ENCODE results near the gene PDGFC.

DNA sequence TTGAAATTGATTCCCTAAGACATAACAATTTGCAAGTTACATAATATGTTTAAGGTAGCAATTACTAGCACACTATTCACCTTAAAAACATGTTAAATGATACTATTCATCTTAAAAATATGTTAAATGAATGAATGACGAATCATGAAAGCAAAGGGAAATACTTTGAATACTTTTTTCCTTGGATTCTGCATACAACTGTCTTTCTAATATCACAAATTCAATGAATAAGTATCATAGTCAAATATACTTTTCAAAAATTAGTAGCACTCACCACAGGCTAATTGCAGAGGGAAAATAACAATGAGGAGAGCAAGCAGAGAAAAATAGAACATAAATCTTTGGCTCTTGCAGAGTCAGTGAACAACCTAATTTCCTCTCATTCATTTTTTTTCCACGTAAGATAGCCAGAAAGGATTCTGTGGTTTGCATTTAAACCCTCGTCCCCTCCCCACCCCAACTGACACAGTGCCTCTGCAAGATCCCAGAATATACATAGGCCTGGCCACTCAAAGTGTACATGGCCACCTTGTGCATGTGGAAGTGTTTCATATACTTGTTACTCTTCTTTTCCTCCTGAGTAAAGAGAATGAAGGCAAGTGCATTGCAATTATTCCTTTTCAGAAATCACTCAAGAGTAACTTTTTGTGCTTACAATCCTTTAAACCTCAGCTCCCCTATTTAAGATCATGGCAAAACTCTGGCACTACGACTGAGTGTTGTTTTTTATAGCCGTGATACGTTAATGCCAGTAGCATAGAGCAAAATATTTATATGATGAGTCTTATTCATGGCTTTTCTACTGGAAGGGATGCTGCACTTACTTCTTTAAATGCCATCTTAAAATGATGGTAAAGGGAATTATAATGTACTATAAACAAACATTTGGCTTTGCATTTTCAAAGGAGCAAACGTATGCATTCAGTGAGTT is 236.4 kb downstream of the PDGFC start:
- TF ChIP-seq EZH2 (IDR thresholded peaks at IDR 0.05; ENCODE audit: borderline replicate concordance, insufficient read depth, low read length, poor library complexity, severe bottlenecking) (no peak), RAD21 (conservative IDR thresholded peaks at IDR 0.05) (no peak), EP300 (conservative IDR thresholded peaks at IDR 0.05; ENCODE audit: poor library complexity, severe bottlenecking) (no peak), MXI1 (conservative IDR thresholded peaks at IDR 0.05; ENCODE audit: poor library complexity, severe bottlenecking) (no peak)
- TF ChIP-seq, protein P1, sequence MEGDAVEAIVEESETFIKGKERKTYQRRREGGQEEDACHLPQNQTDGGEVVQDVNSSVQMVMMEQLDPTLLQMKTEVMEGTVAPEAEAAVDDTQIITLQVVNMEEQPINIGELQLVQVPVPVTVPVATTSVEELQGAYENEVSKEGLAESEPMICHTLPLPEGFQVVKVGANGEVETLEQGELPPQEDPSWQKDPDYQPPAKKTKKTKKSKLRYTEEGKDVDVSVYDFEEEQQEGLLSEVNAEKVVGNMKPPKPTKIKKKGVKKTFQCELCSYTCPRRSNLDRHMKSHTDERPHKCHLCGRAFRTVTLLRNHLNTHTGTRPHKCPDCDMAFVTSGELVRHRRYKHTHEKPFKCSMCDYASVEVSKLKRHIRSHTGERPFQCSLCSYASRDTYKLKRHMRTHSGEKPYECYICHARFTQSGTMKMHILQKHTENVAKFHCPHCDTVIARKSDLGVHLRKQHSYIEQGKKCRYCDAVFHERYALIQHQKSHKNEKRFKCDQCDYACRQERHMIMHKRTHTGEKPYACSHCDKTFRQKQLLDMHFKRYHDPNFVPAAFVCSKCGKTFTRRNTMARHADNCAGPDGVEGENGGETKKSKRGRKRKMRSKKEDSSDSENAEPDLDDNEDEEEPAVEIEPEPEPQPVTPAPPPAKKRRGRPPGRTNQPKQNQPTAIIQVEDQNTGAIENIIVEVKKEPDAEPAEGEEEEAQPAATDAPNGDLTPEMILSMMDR (IDR thresholded peaks at IDR 0.05; ENCODE audit: poor library complexity, severe bottlenecking): no peak
